ENCODE measurements around the gene HECTD4.
A peak's percentile ranks its signal among the peaks of the same experiment; 100 is the strongest.
"Not testable (repeated sequence)": the region's sequence is repeated elsewhere in the genome, so short reads cannot be mapped to it uniquely, and the experiment has no call there.

Gene HECTD4

DNA sequence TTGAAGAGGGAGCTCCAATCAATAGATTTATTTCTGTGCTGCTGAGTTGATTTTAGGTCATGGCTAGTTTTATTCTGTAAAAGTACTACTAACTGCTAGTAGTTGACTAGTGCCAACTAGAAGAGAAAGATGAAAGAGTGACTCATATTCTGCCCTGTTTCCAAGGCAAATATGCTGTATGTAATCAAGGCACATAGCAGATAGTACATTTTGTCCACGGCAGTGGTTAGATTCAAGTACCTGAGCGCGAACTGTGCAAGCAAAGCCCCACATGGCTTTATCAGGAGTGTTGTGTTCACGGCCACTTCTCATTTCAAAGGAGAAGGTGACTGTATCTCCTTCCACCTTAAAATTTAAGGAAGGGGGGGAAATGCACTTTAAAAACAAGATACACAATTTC lies 130.0 kb downstream of the HECTD4 start:
- DNase-seq, result no peak

DNA sequence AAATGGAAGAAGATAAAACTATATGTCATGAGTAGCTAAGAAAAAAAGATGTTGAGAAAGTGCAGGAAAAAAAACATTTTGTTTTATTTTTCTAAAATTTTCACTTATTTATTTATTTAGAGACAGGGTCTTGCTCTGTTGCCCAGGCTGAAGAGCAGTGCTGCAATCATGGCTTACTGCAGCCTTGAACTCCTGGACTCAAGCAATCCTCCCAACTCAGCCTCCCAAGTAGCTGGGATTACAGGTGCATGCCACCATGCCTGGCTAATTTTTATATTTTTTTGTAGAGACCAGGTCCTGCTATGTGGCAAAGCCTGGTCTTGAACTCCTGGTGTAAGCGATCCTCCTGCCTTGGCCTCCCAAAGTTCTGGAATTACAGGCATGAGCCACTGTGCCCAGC lies 137.3 kb downstream of the HECTD4 start:
- DNase-seq, result not testable (repeated sequence)

DNA sequence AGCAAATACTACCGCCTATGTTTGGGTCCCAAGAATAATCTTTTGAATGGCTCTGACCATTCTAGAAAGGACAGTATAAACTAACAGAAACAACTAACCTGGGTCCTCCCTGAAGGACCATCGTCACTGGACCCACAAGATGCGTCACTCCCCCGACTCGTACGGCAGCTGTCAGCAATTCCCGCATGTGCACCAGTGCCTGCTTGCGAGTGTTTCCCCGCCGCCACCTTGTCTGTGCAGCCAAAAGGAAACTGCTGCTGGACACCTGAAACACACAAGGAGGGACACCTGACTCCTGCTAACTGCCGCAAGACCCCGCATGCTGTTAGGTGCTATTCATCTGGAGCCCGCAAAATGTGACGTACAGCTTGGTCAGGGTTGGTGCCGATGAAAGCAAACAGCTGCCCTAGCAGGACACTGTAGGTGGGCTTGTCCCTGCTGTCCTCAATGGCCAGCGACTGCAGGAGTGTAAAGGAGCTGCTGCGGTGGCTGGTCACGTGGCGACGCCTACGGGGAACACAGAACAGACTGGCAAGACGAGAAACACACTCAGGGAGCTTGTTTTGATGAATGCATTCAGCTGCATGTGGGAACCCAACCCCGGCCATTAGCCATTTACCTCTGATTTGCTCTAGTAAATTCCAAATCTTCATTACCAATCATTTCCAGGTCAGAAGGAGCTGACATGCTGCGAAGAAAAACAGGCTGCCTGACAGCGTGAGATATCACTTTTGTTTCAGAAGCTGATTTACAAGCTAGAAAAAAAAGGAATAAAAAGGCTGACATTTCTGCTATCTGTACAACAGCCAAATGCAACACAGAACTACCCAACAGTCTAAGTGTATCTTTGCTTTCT lies 138.7 kb downstream of the HECTD4 start:
- DNase-seq, result no peak

DNA sequence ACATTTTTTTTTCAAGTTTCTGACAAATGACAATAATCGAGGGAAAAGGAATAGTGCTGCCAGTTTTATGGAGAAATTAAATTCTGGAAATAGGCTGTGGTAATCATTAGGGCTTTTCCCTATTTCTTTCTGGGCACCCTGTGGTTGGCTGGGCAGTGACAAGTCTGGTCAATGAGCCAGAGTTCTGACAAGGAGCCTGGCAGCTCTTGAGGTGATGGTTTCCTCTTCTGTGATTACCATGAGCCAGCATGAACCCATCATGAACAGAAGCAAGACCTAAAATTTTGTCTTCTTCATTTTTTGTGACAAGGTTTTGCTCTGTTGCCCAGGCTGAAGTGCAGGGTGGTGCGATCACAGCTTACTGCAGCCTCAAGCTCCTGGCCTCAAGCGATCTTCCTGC lies 141.1 kb downstream of the HECTD4 start:
- DNase-seq, result no peak

DNA sequence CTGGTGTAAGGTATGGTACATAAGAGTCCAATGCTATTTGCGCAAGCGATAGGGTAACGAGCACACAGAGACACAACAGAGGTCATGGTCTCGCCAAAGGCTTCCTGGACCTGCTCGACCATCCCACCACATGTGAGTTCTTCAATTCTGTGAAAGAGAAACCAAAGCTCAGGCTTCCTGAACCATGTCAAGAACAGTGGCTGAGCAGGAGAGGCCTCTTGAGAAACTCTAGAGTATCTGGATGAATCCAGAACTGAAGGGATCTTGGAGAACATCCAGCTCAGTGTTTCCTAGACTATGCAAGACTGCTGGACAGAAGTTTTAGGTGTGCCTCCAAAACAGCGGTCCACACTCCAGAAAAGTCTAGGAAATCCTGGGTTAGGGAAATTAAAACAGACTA lies 142.3 kb downstream of the HECTD4 start:
- no peak for DNase-seq

DNA sequence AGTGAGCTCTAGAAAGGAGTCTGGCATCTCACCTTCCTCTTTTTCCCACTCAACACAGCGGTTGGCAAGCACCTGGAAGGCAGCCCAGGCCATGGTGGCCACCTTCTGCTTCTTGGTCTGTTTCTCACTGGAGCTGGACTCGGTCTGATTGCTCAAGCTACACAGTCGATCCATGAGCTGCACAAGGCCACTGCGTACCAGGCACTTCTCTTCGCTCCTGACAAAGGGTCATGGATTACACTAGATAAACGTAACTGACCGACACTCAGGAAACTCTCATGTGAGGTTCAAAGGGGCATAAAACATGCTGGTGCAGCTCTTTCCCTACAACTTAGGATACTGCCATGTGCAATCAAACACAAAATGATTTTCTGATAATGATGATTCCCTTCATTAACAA lies 143.2 kb downstream of the HECTD4 start:
- DNase-seq, result peak; percentile 8

DNA sequence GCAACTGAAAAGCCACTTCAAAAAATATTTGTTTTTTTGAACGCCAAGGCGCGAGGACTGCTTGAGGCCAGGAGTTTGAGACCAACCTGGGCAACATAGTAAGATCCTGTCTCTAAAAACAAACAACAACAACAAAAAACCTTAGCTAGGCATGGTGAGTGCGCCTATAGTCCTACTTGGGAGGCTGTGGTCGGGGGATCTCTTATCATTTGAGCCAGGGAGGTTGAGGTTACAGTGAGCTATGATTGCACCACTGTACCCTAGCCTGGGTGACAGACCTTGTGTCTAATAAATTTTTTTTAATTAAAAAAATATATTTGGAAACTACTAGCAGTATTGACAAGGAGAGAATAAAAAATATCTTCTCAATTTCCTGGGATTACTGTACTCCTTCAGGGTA lies 143.8 kb downstream of the HECTD4 start:
- DNase-seq, result peak; percentile 80

DNA sequence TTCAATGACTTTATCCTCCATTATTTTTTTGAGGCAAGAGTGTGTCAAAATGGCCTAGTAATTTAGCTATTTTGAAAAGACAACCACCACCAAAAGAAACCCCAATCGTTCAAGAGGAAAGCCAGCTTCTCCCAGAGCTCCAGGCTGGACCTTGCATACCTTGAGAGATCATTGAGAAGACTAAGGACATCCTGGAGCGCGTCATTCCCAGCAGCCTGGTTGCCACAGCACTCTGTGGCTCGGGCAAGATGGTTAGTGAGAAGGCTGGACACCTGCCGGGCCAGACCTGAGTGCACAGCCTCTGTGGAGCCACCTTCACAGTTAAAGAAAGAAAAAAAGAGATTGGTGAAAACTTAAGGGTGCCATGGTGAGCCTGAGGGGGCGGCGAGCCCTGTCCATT lies 145.4 kb downstream of the HECTD4 start:
- DNase-seq, result no peak

DNA sequence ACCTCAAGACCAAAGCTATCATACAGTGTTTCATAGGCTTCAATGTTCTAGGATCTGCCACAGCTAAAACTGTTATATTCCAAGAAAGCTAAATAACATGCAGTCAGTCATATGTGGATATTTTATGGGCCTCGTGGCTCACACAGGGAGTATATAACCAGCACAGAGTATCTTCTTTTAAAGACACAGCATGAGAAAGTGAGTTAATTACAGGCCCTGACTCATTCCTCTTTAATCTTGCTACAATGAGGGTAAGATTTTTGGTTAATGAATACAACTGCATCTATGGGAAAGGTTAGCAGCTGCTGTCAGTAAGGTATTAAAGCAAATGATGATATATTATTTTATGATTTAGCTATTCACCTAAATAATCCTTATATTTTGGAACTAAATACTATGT lies 145.8 kb downstream of the HECTD4 start:
- DNase-seq, result no peak

DNA sequence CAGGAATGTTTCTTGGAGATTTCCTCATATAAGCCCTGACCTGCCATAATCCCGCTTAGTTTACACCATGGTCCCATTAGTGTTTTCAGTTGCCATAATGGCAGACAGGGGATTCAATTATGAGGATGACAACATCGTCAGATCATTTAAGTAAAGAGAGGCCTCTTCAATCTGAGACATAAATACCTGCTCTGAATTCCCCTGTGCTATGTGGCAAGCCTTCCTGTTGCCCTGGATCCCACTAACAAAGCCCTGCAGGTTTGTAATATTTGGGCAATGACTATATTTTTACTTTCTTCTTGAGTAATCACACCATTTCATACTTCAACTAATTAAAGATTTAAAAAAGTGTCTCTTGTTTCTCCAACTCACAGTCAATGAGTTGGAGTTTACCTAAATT lies 147.9 kb downstream of the HECTD4 start:
- DNase-seq, result no peak

DNA sequence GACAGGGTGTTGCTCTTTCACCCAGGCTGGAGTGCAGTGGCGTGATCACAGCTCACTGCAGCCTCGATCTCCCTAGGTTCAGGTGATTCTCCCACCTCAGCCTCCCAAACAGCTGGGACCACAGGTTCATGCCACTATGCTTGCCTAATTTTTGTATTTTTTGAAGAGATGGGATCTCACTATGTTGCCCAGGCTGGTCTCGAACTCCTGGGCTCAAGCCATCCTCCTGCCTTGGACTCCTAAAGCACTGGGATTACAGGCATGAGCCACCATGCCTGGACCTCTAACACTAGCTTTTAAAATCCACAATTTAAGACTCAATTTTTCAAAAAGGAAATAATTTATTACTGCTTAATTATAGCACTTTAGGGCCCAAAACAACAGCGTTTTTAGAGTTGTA lies 149.0 kb downstream of the HECTD4 start:
- no peak for DNase-seq

DNA sequence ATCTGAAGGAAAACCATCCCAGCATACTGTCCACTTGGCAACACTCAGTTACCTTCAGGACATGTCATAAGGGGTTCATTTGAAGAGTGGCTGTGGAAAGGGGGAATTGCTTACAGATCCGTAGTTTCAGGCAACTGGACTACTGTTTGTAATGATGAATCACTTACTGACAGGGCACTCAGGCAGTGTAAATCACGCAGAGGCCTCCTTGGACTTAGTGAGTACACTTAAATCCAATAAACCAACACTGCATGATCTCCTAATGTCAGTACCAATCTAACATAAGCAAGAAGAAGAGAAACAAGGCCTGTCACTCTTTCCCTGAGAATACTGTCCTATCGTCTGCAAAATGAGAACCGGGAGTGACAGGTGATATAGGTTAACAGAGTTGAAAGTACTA lies 152.1 kb downstream of the HECTD4 start:
- no peak for DNase-seq

DNA sequence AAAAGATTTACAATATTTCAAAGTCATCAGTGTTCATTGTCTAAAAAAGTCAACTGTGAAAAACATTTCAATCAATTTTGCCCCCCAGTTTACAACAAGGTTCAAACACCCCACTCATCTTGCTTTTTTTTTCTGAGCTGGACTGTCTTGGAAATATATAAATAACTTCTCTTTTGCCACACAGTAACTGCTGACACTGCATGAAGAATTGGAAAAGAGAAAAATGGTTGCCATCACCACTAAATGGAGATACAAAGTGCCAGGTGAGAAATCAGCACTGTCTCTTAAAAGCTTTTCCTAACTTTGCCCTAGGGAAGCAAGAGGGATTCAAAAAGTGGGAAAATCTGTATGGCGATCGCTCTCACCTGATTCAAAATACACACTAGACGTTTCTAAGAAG lies 155.5 kb downstream of the HECTD4 start:
- no peak for DNase-seq

DNA sequence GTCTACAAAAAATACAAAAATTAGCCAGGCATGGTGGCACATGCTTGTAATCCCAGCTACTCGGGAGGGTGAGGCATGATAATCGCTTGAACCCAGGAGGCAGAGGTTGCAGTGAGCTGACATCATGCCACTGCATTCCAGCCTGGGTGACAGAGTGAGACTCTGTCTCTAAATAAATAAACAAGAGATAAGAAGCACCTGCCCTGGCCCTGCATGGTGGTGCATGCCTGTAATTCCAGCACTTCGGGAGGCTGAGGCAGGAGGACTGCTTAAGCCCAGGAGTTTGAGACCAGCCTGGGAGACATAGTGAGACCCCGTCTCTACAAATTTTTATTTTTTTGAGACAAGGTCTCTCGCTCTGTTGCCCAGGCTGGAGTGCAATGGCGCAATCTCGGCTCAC lies 161.6 kb downstream of the HECTD4 start:
- not testable (repeated sequence) for DNase-seq

DNA sequence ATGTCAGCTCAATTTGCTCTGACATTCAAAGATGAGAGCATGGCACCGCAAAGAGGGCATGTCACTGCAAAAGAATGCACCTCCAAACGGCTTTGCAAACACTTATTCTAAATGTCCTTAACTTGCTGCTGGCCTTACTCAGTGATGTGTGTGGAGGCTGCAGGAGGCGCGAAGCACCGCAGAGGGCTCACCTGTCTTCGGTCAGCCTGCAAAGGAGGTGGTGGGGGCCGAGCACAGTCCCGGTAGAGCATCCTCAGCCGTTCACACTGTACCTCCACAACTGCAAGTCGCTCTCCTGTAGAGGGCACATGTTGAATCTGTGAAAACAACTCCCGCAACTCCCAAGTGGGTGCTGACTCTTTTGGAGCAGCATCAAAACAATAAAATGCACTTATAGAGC lies 163.0 kb downstream of the HECTD4 start:
- no peak for DNase-seq

DNA sequence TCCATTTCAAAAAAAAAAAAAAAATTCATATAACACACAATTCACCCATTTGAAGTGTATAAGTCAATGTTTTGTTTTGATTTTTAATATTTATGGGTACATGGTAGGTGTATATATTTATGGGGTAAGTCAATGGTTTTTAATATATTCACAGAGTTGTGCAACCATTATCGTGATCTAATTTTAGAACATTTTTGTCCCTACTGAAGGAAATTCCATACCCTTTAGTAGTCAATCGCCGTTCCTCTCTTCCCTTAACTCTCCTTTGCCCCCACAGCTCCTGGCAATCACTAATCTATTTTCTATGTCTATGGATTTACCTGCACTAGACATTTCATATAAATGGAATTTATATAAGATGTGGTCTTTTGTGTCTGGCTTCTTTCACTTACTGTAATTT lies 164.1 kb downstream of the HECTD4 start:
- no peak for DNase-seq

DNA sequence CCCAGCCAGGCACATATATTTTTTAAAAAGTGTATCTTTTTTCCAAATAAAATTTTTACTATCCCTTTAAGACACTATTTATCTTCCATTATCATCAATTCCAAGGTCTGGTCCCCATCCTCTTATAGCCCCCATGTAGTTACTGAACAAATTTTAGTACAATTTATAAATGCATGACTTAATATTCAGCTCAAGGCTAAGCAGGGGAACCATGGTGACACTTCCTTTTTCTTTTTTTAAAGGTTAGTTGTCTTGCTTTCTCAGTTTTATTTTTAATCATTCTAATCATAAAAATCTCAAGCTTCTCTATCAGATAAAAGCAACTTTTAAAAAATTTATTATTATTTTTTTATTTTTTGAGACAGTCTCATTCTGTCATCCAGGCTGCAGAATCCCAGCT lies 164.6 kb downstream of the HECTD4 start:
- no peak for DNase-seq

DNA sequence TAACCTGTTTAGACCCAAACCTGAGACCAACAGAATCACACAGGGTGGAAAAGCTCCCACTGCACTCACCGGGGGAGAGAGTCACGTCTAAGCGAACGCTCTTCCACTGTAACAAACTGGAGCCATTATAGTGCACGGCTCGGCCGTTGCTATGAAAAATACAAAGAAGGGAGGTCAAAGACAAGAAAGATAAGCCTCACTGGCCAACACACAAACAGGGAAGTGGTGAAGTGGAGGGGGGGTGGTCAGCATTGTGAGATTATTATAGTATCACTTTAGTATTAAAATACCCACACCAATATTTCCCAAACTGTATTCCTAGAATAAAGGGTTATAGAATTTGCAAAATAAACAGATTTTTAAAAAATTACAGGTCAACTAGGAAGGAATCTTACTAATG lies 166.0 kb downstream of the HECTD4 start:
- DNase-seq, result peak; percentile 18

DNA sequence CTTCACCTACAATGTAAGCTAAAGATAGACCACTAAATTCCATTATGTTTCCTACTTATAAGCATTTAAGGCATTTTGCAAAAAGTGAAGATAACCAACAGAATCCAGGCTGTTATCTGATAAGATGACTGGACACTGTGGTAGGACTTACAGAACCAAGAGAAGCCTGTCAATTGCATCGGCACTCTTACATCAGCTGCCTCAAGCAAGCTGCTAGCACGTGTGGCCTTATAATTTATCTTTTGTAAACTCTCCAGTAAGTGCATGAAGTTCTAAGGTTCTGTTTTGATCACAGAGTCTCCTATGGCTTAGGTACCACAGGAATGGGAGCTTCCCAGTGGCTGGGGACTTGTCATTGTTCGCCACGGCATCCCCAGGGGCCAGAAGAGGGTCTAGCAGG lies 168.2 kb downstream of the HECTD4 start:
- DNase-seq, result peak; percentile 9

DNA sequence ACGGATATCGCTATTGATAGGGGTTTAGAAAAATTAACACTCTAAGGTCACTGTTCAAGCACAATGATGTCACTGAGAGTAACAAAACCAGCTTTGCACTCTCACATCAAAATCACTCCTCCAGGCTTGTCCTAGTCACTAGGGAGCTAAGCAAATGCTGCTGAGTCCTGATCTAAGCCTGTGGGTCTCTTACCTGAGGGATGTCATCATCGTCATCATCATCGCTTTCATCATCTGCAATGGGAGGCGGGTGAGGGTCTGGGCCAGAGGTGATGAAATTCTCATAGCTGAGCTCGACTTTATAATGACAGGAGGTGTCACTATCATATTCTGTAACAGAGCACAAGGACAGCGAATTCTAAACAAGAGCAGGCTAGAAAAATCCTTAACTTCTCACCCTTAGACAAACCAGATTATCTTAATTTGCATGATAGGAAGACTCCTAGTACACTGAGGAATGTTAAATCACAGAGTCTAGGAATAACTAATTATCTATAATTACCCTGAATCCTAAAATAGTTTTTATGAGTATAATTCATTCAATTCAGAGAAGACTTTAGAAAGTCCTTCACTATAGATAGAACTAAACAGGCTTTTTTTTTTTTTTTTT lies 173.8 kb downstream of the HECTD4 start:
- no peak for DNase-seq

DNA sequence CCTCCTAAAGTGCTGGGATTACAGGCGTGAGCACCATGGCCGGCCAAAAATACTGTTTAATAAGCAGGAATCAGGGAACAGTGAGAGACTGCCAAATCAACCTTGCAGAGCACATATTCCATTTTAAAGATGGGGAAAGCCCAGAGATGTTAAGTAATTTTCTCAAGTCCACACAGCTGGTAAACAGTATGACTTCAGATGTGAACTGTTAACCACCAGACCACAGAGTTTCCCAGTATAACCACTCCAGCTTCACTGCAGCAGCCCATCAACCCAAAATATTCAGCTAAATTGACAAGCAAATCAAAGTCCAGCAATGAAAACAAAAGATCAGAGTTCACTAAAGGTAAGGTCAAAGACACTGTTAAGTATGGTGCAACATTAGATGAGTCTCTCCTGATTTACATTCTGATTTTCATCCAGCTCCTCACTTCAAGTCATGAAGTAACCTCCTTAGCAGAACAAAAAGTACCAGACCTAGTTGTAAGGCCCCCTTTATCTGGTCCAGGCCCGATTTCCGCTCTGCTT lies 174.8 kb downstream of the HECTD4 start:
- DNase-seq, result no peak

DNA sequence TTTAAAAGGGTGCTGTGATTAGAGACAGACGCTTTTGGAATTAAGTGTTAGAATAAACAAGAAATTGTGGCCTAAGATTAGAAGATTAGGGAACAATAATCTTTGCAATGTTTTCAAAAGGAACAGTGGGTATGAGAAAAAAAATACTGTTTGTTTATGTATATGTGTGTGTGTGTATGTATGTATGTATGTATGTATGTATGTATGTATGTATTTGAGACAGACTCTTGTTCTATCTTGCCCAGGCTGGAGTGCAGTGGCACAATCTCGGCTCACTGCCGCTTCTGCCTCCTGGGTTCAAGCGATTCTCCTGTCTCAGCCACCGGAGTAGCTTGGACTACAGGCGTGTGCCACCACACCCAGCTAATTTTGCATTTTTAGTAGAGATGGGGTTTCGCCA lies 175.3 kb downstream of the HECTD4 start:
- DNase-seq, result no peak

DNA sequence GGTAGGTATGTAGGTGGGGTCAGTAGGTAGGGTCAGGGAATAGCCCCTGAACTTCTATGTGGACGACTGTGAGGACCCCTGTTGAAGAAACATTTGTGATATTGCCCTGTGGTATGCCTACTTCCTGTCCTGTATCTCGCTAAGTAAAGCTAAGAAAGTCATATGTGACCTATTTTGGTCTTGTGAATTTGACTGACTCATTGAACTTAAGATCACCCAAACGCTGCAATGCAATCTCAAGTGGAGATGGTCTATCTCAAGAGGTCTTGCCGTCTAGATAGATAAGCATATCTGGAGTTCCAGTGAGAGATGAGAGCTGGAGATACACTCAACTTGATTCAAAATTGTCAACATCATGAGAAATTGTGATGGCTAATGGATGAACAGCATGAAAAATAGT lies 183.1 kb downstream of the HECTD4 start:
- peak; percentile 57 for DNase-seq

DNA sequence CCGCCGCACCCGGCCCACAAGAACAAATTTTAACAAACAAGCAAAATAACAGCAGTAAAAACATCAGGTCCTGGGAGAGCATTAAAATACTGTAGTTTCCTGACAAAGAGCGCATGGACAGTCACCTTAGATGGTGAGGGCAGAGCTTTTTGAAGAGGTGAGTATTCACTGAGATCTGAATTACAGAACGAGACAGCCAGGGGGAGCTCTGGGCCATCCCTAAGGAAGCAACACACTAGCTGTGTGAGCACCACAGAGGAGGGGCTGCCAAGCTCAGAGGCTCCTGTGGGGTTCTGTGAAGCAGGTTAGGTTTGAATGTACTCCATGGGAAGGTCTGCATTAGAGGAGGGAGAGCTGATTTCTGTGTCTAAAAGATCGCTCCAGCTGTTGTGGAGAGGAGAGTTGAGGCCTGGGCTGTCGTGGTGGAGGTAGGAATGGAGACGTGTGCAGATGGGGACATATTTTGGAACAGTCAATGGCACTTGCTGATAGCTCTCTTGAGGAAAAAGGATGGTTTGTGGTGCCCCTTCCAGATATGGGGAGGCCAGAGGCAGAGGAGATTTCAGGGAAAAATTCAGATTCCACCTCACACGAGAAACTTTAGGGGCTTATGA lies 184.0 kb downstream of the HECTD4 start:
- DNase-seq, result peak; percentile 85

All from hematopoietic multipotent progenitor cell treated with erythropoietin and hydrocortisone succinate and interleukin-3 and kit ligand, for 4 days (in vitro differentiated cells).